GM12865 (cell line): ENCODE data around the gene GNG12.

Experiments
- DNase-seq: peaks from one replicate; pipeline ENCODE4 v3.0.0; 2010; ENCODE audit warnings: low read depth
- H3K4me3 ChIP-seq: 2 replicates; pipeline ENCODE4 v1.5.1; 2011; ENCODE audit warnings: mild to moderate bottlenecking, low read depth, low read length, control low read depth
- TF ChIP-seq, protein P1 (sequence below): IDR thresholded peaks from 2 replicates; pipeline ENCODE4 v1.5.1; 2011; ENCODE audit warnings: low read length, control low read depth, low read depth, inconsistent platforms; ENCODE audit not compliant: insufficient read depth; ENCODE audit errors: missing control alignments

Gene GNG12

DNA sequence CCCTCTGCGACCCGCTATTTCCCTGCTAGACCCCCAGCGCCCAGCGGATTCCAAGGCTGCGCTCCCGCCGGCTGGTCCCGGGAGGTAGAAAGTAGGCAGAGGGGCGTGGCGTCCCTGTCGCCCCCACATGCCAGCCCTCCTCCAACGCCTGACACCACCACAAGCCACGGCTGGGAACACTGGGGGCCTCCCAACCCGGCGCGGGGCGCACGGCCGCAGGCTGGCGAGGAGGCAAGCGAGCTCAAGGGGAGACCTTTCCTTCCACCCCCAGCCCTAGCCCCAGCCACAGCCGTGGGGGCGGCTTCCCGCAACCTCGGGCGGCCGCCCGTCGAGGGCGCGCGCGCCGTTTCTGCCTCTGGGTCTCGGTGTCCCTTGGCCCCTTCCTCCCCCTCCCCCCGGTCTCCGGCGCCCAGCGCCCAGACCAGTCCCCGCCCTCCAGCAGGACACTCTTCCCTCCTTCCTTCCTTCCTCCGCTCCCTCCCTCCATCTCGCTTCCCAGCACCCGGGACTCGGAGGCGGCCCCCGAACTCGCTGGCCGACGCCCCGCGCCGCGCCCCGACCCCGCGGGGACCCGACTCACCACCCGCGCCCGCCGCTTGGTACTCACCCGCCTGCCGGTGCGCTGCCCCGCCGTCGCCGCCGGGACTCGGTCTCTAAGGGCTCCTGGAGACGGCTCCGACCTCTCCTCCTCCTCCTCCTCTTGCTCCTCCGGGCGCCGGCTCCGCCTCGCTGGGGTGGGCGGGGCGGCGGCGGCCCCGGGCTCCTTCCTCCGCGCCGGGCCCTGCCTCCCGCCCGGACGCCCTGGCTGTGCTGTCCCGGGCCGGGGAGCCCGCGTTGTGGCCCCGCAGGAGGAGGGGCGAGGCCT, at the start of gene GNG12:
GNG12 (minus strand) TSS at position 731 of the 865 bp plus-strand sequence. CDS start 125,781 bp downstream, outside the sequence.
- peak within 1 kb of the TSS; percentile 33; the same call in 1 of the 2 replicates for H3K4me3 ChIP-seq
- TF ChIP-seq, protein P1, sequence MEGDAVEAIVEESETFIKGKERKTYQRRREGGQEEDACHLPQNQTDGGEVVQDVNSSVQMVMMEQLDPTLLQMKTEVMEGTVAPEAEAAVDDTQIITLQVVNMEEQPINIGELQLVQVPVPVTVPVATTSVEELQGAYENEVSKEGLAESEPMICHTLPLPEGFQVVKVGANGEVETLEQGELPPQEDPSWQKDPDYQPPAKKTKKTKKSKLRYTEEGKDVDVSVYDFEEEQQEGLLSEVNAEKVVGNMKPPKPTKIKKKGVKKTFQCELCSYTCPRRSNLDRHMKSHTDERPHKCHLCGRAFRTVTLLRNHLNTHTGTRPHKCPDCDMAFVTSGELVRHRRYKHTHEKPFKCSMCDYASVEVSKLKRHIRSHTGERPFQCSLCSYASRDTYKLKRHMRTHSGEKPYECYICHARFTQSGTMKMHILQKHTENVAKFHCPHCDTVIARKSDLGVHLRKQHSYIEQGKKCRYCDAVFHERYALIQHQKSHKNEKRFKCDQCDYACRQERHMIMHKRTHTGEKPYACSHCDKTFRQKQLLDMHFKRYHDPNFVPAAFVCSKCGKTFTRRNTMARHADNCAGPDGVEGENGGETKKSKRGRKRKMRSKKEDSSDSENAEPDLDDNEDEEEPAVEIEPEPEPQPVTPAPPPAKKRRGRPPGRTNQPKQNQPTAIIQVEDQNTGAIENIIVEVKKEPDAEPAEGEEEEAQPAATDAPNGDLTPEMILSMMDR, result no peak
- DNase-seq, result peak; percentile 21

DNA sequence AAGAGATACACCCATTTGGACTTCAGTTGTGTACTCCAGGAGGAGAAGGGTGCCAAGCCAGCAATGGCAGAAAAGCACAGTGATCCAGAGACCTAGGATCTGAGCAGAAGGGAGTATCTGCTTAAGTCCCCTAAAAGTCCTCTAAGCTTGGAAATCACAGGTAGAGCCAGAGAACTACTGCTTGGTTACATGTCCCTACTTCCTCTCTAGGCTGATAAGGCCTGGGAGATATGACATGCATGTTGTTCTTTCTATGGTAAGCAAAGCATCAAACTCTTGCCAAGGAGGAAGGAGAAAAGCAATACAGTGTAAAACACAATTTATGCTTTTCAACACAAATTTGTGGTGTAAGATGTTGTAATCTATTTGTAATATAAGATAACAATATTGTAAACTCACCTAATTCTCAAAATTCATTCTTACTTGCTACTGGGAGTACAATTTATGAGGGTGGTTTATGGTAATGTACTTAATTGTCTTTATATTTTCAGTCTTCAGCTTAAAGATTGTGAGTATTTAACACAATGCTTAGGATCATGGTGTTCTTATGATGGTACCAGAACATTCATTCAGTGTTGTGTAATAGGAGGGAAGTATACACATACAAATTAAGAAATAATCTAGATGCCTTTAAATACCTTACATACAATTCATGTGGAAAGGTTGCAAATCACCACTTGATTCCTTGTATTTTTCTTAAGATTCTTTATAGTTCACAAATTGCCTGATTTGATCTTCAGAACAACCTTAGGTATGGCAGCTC, 49.1 kb upstream of the GNG12 start:
- H3K4me3 ChIP-seq, result no peak overlapping the region
- DNase-seq, result no peak
- TF ChIP-seq, protein P1, result no peak

DNA sequence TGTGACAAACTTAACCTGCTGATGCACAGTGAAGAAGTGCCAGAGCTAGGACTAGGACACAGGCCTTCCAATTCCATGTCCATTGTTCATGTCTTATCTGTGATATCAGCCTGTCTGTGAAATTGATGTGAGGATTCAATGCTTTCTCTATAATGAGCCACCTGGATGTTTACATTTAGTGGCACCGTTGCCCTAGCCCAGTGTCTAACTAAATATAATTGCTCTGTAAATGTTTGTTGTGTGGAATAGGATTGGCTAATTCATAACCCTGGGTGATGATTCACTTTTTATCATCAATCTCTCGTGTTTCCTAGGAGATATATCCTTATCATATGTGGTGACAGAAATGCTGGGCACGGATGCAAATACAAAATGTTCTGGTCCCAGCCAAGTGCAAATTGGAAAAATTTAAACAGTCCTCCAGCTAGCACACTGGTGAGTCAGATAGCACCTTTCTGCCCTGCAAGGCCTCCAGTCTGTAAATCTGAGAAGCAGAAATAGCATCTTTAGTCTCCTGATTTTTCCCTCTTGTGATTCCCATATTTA, 46.9 kb upstream of the GNG12 start:
- DNase-seq, result no peak
- H3K4me3 ChIP-seq, result no peak overlapping the region
- TF ChIP-seq, protein P1, result no peak

DNA sequence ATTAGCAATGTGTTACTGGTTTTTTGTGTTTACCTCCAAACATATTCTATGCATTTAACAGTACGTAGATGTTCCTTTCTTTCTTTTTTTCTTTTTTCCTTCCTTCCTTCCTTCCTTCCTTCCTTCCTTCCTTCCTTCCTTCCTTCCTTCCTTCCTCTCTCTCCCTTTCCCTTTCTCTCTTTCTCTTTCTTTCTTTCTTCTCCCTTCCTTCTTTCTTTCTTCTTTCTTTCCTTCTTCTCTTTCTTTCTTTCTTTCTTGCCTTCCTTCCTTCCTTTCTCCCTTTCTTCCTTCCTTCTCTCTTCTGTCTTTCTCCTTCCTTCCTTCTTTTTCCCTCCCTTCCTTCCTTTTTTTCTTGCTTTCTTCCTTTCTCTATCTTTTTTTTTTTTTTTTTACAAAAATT, 46.2 kb upstream of the GNG12 start:
- H3K4me3 ChIP-seq, result no peak overlapping the region
- no peak for DNase-seq
- TF ChIP-seq, protein P1, result no peak

DNA sequence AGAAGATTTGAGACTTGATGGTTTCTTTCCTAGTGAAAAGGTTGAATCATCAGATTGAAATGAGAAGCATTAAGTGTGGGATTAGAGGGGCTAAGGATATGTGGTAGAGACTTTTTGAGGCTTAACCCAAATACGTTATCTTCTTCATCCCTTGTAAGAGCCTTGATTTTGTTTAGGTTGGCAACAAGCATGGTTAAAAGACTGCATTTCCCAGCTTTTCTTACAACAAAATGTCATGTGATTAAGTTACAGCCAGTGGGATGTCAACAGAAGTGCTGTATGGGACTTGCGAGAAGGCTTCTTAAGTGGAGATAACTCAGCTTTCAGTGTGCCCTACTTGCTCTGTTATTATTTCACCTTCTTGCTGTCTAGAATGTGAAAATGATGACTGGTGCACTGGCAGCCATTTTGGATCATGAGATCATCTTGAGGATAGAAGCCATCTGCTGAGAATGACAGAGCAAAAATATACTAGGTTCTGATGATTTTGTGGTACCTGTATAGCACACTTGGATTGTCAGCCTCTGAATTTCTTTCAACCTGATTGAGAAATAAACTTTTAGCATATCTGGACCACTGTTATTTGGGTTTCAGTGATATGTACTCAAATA, 41.3 kb upstream of the GNG12 start:
- H3K4me3 ChIP-seq, result no peak overlapping the region
- TF ChIP-seq, protein P1, result no peak
- no peak for DNase-seq

DNA sequence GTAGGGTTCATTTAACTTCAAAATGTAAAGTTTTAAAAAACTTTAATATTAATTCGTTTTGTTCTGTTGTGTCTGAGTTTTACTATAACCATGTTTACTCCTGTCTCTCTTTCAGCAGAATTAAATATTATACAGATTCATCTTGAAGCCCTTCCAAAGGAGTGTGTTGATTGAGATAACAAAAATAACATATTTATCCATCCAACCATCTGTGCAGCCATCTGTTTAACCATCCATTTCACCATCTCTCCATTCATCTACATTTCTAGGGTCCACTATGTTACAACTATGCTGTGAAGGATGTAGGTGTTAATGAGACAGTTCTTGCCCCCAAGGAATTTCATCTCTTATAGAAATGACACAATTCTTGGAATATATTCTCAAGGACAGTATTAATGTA, 36.0 kb upstream of the GNG12 start:
- no peak overlapping the region for H3K4me3 ChIP-seq
- DNase-seq, result no peak
- TF ChIP-seq, protein P1, result no peak
